Erythroblast (primary cell): Measurements from ENCODE around the gene ARHGEF4.

Experiments used
- GATA1 ChIP-seq: IDR thresholded peaks from 2 replicates; pipeline ENCODE4 v1.6.1; 2011; ENCODE audit warnings: low read depth, mild to moderate bottlenecking, control low read depth, low read length, moderate library complexity
- POLR2A ChIP-seq: IDR thresholded peaks from 2 replicates; pipeline ENCODE4 v1.6.1; 2011; ENCODE audit warnings: mild to moderate bottlenecking, low read length

DNA sequence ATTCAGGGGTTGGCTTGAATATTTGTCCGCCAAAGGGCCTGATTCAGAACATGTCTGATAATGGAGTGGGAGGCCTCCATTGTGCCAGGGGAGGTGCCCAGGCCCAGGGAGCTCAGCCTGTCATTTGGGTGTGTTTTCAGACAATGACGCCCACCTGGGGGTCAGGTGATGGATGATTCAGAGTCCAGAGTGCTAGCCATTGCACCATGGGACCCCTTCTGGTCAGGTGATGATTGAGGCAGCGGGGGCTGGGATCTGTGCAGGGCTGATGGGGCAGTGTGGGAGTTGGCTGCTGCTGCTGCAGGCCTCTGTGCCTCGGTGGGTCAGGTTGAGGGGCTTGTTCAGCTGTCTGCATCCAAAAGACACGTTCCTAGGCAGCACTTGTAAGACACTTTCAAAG, 8.3 kb upstream of the ARHGEF4 start:
- TF ChIP-seq POLR2A (no peak), GATA1 (no peak)
